ENCODE measurements around the gene G3BP1.
"Not testable (repeated sequence)": the region's sequence is repeated elsewhere in the genome, so short reads cannot be mapped to it uniquely, and the experiment has no call there.

The G3BP1 gene

GRCh38 chr5:151755383-151755782, 16.4 kb upstream of the G3BP1 start:
- peak; percentile 37 for DNase-seq (ENCODE audit: low spot score)

GRCh38 chr5:151757233-151758140, 14.3 kb upstream of the G3BP1 start:
- no peak for DNase-seq (ENCODE audit: low spot score)

- no peak for DNase-seq (ENCODE audit: low spot score)
Measured at GRCh38 chr5:151758141-151758429, 13.7 kb upstream of the G3BP1 start.

DNA sequence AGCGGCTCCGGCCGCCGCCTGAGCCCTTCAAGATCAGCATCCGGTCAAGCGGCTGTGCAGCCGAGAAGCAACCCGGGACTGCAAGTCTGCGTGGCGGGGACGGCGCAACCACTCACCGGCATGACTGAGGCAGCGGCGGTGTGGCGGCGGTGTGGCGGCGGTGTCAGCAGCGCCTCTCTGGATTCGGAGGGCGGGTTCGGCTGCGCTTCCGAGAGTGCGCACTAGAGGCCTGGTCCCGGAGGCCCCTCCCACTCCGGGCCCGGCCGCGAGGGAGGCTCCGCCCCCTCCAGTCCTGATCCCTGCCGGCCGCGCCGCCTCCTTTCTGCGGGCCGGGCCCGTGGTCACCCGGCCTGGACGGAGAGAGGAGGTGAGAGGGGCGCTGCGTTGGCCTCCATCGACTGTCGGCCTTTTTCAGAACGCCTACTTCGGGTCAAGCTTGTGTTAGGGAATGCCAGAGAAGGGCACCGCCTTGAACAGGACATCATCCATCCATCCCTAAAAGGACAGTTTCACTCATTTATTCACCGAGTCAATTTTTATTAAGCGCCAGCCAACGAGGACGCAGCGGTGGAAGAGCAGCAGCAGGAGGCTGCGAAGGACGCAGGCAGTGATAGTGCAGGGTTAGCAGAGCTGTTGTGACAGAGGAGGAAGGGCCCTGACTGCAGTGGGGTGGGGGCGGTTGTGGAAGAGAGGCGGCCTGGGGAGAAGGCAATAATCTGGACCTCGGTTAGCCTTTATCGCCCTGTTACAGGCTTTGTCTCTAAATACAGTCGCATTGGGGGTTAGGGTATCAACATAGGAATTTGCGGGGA, 13.1 kb upstream of the G3BP1 start, which contains the start of gene ATOX1:
Gene ATOX1 (minus strand): TSS at position 202 of the 812 bp plus-strand sequence. CDS start 80 bp downstream, at position 122.
- peak; percentile 83 for DNase-seq (ENCODE audit: low spot score)

DNA sequence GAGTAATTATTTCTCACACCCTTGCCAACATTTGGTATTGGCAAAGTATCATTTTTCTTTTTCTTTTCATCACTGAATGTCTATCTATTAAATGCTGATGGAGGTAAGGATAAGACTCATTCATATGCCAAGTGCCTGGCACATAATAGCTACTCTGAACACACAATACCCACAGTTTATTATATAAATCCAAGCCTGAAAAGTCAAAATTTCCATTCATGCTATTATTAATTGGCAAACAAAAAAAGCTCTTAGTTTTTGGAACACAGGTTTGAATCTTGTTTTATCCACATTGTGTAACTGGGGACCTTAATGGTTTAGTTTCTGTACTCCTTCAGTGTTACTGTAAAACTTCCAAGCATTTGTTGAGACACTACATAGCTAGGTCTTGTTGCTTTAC, 7.0 kb upstream of the G3BP1 start:
- DNase-seq (ENCODE audit: low spot score): no peak

GRCh38 chr5:151766975-151767374, 4.8 kb upstream of the G3BP1 start:
- no peak for DNase-seq (ENCODE audit: low spot score)

DNA sequence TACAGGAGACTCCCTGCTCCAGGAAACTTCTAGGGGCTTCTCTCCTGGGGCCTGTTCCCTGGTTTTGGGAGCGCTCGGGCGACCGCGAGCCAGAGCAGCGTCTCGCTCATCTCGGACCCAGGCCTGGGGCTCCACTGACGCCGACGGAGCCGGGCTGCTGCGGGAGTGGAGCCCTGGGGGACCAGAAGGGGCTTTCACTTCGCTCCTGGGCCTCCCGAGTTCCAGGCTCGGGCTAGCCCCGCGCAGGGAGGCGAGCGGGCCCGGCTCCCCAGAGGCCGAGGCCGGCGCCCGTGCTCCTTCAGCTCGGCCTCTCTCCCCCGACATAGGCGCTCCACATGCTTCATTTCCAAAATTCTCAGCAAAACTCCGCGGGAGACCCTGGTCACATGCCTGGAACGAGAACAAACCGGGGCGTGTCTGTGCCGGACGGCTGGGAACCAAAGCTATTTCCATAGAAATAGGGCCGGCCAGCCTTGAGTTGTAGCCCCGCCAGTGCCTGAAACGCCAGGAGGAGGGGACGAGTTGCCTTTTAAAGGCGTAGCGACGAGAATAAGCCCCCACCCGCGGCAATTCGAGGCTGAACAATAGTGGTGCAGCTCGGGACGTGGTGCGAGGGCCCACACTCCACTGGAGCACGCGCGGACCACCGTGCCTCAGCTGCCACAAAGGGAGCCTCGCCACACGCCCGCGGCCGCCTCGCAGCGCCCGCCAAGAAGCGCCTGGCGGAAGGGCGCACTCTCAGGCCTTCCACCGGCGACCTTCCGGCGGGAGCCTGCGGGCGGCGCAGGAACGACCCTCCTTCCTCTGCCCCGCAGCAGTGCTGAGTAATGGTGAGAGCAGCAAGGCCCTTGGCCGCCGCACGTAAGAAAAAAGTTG, 1.1 kb upstream of the G3BP1 start:
- peak; percentile 28 for DNase-seq (ENCODE audit: low spot score)

DNA sequence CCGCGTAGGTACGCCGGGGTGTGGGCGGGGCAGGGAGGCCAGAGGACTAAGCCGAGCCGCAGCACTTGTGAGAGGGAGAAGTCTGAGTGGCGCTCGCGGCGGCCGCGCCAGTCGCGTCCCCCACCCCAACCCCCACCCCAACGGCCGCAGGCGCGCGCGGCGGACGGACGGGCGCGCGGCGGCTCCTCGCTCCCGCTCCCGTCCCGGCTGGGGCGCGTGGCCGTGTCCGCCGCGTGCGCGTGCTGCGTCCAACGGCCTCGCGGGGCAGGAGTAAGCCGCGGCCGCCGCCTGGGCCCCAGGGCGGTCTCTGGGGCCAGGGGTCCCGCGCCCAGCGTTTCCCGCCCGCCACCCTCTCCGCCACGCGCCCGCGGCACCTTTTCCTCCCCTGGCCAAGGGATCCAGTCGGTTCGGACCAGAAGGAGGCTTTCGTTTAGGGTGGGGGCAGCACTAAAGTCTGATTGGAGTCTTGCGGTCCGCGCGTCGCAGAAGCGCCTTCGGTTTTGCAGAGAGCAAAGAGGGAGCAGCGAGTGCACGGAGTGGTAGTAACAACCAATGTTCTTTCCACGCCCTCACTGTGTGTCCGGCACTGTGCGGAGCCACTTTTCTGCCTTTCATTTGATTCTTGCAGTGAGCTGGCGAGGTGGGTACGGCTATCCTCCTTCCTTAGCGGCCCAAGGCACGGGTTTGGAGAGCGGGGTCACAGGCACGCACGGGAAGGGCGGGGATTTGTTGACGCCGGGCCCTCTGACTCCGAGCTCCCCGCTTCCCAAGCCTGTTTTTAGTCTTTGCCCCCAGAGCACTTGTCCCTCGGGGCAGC, 483 bp downstream of the G3BP1 start:
- DNase-seq (ENCODE audit: low spot score): no peak

GRCh38 chr5:151772846-151773561, 1.2 kb downstream of the G3BP1 start:
- DNase-seq (ENCODE audit: low spot score): no peak

- no peak for DNase-seq (ENCODE audit: low spot score)
Measured at GRCh38 chr5:151773951-151774350, 2.2 kb downstream of the G3BP1 start.

GRCh38 chr5:151775025-151775606, 3.4 kb downstream of the G3BP1 start:
- no peak for DNase-seq (ENCODE audit: low spot score)

GRCh38 chr5:151779531-151780125, 7.9 kb downstream of the G3BP1 start:
- no peak for DNase-seq (ENCODE audit: low spot score)

DNA sequence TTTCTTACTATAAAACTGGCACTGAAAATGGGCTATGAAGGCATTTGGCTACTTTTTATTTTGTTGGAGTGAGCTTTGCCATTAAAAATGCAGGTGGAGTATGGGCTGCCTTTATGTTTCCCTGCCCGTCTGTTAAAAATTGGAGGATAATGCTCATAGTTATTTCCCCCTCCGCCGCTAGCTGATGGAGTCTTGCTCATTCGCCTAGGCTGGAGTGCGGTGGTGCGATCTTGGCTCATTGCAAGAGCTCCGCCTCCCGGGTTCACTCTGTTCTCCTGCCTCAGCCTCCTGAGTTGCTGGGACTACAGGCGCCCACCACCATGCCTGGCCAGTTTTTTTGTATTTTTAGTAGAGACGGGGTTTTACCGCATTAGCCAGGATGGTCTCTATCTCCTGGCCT, 8.6 kb downstream of the G3BP1 start:
- DNase-seq (ENCODE audit: low spot score): no peak

DNA sequence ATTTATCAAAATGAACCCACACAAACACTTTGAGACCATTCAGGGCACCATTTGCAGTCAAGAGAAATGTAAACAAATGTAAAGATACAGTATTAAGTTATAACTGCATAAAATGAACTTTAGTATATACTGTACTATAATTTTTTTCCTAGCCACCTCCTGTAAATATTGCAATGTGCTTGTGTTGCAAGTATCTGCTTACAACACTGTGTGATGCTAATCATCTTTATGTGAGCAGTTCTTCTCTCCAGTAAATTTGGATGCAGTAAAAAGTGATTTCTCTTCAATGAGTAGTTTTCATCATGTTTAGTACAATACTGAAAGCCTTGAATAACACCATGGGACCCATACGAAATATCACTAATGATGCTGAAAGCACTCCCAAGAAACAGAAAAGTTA, 9.4 kb downstream of the G3BP1 start:
- DNase-seq (ENCODE audit: low spot score): no peak

- DNase-seq (ENCODE audit: low spot score): not testable (repeated sequence)
Measured at GRCh38 chr5:151783664-151784063, 11.9 kb downstream of the G3BP1 start.

DNA sequence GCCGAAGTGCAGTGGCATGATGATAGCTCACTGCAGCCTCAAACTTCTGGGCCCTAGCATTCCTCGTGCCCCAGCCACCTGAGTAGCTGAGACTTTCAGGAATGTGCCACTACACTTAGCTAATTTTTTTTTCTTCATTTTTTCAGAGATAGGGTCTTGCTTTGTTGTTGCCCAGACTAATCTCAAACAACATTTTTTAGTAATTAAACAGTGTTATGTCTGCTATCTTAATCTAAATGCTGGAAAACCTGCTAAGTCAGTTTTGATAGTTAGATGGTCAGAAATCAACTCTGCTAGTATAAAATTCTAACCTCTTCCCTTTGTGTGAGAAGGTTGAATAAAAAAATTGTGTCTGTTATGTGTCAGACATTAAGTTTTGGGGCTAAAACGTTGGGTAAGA, 12.4 kb downstream of the G3BP1 start:
- DNase-seq (ENCODE audit: low spot score): no peak

DNA sequence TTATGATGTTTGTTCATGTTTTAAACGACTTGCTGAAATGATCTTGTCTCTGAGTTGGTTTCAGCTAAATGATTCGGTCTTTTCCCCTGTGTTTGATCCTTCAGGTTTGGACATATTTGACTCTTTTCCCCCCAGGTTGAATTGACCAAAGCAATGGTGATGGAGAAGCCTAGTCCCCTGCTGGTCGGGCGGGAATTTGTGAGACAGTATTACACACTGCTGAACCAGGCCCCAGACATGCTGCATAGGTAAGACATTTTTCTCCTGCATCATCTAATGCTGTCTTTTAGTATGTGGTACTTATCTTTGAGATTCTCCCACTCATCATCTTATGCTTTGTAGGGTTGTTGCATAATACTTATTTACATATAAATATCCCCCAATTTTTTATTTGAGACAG, 14.7 kb downstream of the G3BP1 start:
- no peak for DNase-seq (ENCODE audit: low spot score)

- DNase-seq (ENCODE audit: low spot score): no peak
Measured at GRCh38 chr5:151787817-151788216, 16.1 kb downstream of the G3BP1 start.

DNA sequence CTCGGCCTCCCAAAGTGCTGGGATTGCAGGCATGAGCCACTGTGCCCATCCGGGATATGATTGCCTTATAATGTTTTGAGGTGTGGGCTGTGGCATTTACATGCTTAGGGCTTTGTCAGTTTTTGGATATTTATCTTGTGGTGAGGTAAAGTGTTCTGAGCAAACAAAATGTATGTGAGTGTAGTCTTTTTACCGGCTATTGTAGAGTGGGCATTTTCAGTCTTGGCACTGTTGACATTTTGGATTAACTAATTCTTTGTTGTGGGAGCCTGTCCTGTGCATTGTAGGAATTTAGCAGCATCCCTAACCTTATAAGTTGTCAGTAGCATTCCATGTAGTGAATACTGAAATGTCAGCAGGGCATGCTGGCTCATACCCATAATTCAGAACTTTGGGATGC, 21.6 kb downstream of the G3BP1 start:
- DNase-seq (ENCODE audit: low spot score): no peak

GRCh38 chr5:151795426-151795825, 23.7 kb downstream of the G3BP1 start:
- no peak for DNase-seq (ENCODE audit: low spot score)

All from HuH-7.5 (cell line).